Epithelial cell of umbilical artery (primary cell): ENCODE data around the gene PLA2G2C. TPM values are rescaled to one million over a fixed set of nuclear protein-coding genes. Genes with fewer than 3 reads are reported as not detected.

Experiments used
- total RNA-seq: library from RNA; depleted of rRNA; stranded (reverse); fragments of >200 nt; gene quantifications from 2 replicates; pipeline ENCODE4 v1.2.3, GENCODE V29; 2014

PLA2G2C gene
- not detected in 2 replicates for total RNA-seq

GRCh38 chr1:20185834-20186782 is at the start of gene PLA2G2C, which contains the start of gene UBXN10:
Gene PLA2G2C (minus strand): TSS chr1:20186518. CDS start chr1:20177363, 9,155 bp downstream.
Gene UBXN10 (plus strand): TSS chr1:20186096. CDS start chr1:20190562, 4,466 bp downstream.

GRCh38 chr1:20138961-20139550 is 47.3 kb downstream of the PLA2G2C start, which contains the start of gene PLA2G2F:
Gene PLA2G2F (plus strand): TSS chr1:20139323. CDS start chr1:20139428, 105 bp downstream.

GRCh38 chr1:20119347-20119746 is 67.0 kb downstream of the PLA2G2C start, which contains the start of gene PLA2G2D:
Gene PLA2G2D (minus strand): TSS chr1:20119536. CDS start chr1:20119498, 38 bp downstream.

Other genes starting within 250 kb of the PLA2G2C start
- not detected in 2 replicates for gene PLA2G2A, start 206.9 kb downstream of the PLA2G2C start, total RNA-seq
- gene PLA2G5, start 116.3 kb downstream of the PLA2G2C start, total RNA-seq: 0.32 and 0.46 TPM in 2 replicates
- not detected in 2 replicates for gene PLA2G2D, start 67.0 kb downstream of the PLA2G2C start, total RNA-seq
- gene PLA2G2F, start 47.2 kb downstream of the PLA2G2C start, total RNA-seq: not detected in 2 replicates
- gene UBXN10, start 422 bp downstream of the PLA2G2C start, total RNA-seq: under 0.01 TPM in 1 of 2 replicates, not detected in the other
- not detected in 2 replicates for gene VWA5B1, start 104.4 kb upstream of the PLA2G2C start, total RNA-seq